K562 (cell line): ENCODE results near the gene ANKRD11. TPM values are rescaled to one million over a fixed set of nuclear protein-coding genes. Genes with fewer than 3 reads are reported as not detected.

Source experiments
- ATAC-seq: fragments of 200-7000 bp; cut with Tn5 transposase; 3 replicates; pipeline ENCODE4 v1.9.1; 2020; ENCODE audit warnings: moderate library complexity
- BruUV-seq: library from RNA; stranded (reverse); fragments of 400-500 nt; replicated peaks from 2 replicates; lab custom pipeline; 2021; lab: Mats Ljungman, UMichigan
- CTCF ChIA-PET: fragments of 300-600 bp; formaldehyde crosslinking; extraction: SDS; loops from one replicate; lab custom pipeline; 2021; ENCODE audit warnings: low intra/inter-chr PET ratio; lab: Yijun Ruan, JAX
- POLR2A ChIA-PET: fragments of 300-600, 350-650 bp; sonication (Branson Sonifier 250); formaldehyde crosslinking; extraction: SDS; loops from one replicate; lab custom pipeline; 2021; ENCODE audit warnings: antibody characterized with exemption, inconsistent platforms; lab: Yijun Ruan, JAX
- DNase-seq, 4 experiments: peaks; one replicate each; pipeline versions ENCODE4 v3.0.0 to v3.0.0-alpha.2; 2011 to 2018; ENCODE audit warnings: low spot score in 3 of 4, mixed read lengths in 3 of 4; ENCODE audit errors: extremely low read depth in 1 of 4
- FAIRE-seq: peaks from 2 replicates; lab custom pipeline; 2011; peaks lifted over from hg19 to GRCh38; lab: Jason Lieb, UNC
- H2AFZ ChIP-seq: 2 replicates; pipeline ENCODE4 v1.6.0; 2011; ENCODE audit warnings: low read depth, low read length, control low read depth, inconsistent platforms
- H3K27ac ChIP-seq: fragments of 200-600 bp; 3 replicates; pipeline ENCODE4 v1.8.0; 2011; ENCODE audit warnings: low read depth, mild to moderate bottlenecking, control low read depth, inconsistent platforms, low read length, moderate library complexity, mixed read lengths; ENCODE audit errors: extremely low read depth
- H3K27me3 ChIP-seq, 2 experiments: fragments of 300-600 bp in 1 of 2; 2 replicates in 1 of 2; 3 replicates in 1 of 2; pipeline versions ENCODE4 v1.6.0 to v1.8.0; 2011; ENCODE audit warnings: inconsistent platforms in 2 of 2, low read length in 2 of 2, mild to moderate bottlenecking in 1 of 2, mixed read lengths in 1 of 2, moderate library complexity in 1 of 2; ENCODE audit not compliant: control insufficient read depth in 2 of 2, insufficient read depth in 2 of 2
- H3K36me3 ChIP-seq: fragments of 300-600 bp; 3 replicates; pipeline ENCODE4 v1.8.0; 2011; ENCODE audit warnings: mild to moderate bottlenecking, low read length, inconsistent platforms; ENCODE audit not compliant: control insufficient read depth, insufficient read depth
- H3K4me1 ChIP-seq, 2 experiments: fragments of 200-600 bp in 1 of 2; replicated peaks in 1 of 2; 2 replicates in 1 of 2; 3 replicates in 1 of 2; pipeline versions ENCODE4 v1.5.1 to v1.8.0; 2011; ENCODE audit warnings: inconsistent platforms in 2 of 2, low read length in 2 of 2, mild to moderate bottlenecking in 1 of 2, mixed read lengths in 1 of 2, moderate library complexity in 1 of 2; ENCODE audit not compliant: control insufficient read depth in 2 of 2, insufficient read depth in 2 of 2
- H3K4me2 ChIP-seq: 2 replicates; pipeline ENCODE4 v1.6.1; 2011; ENCODE audit warnings: low read length, control low read depth, inconsistent platforms, mixed read lengths; ENCODE audit not compliant: insufficient read depth
- H3K4me3 ChIP-seq: fragments of 200-600 bp; sonication (generic), shearing (Covaris generic); 2 replicates; pipeline ENCODE4 v1.5.1; 2016; ENCODE audit warnings: control low read depth, inconsistent platforms
- H3K79me2 ChIP-seq: fragments of 200-600 bp; 3 replicates; pipeline ENCODE4 v1.8.0; 2011; ENCODE audit warnings: low read length, inconsistent platforms; ENCODE audit not compliant: control insufficient read depth, insufficient read depth
- H3K9ac ChIP-seq, 2 experiments: 2 replicates each; pipeline versions ENCODE4 v1.6.0 to v1.6.1; 2011; ENCODE audit warnings: low read depth in 2 of 2, low read length in 2 of 2, control low read depth in 1 of 2, inconsistent platforms in 1 of 2, mild to moderate bottlenecking in 1 of 2, mixed read lengths in 1 of 2; ENCODE audit not compliant: insufficient read depth in 1 of 2
- H3K9me1 ChIP-seq: one replicate; pipeline ENCODE4 v1.6.0; 2011; ENCODE audit warnings: inconsistent platforms, mild to moderate bottlenecking, low read length, moderate library complexity; ENCODE audit not compliant: control insufficient read depth, insufficient read depth
- H3K9me3 ChIP-seq: replicated peaks from 2 replicates; pipeline ENCODE4 v1.5.1; 2011; ENCODE audit warnings: low read depth, low read length, inconsistent platforms; ENCODE audit not compliant: control insufficient read depth, insufficient read depth
- H4K20me1 ChIP-seq: replicated peaks from 2 replicates; pipeline ENCODE4 v1.6.1; 2011; ENCODE audit warnings: low read length, inconsistent platforms, mixed read lengths; ENCODE audit not compliant: control insufficient read depth, insufficient read depth
- ARNT ChIP-seq, 2 experiments: fragments of 450-650 bp; IDR thresholded peaks; 2 replicates each; pipeline ENCODE4 v1.6.1; 2016; ENCODE audit warnings: mild to moderate bottlenecking in 1 of 2
- ATF4 ChIP-seq: fragments of 450-650 bp; formaldehyde crosslinking; IDR thresholded peaks from 2 replicates; pipeline ENCODE4 v1.4.0; 2022; ENCODE audit warnings: mild to moderate bottlenecking, moderate library complexity
- DPF2 ChIP-seq: fragments of 450-650 bp; IDR thresholded peaks from 2 replicates; pipeline ENCODE4 v1.6.1; 2016
- FOXJ2 ChIP-seq: fragments of 200-800 bp; sonication (Bioruptor generic); IDR thresholded peaks from 2 replicates; pipeline ENCODE4 v1.6.1; 2016; ENCODE audit warnings: missing genetic modification characterization, missing compliant biosample characterization
- RBM14 ChIP-seq: fragments of 200-400 bp; formaldehyde crosslinking; IDR thresholded peaks from 2 replicates; pipeline ENCODE4 v1.6.1; 2018; ENCODE audit warnings: low read depth, mild to moderate bottlenecking, low read length, moderate library complexity, borderline replicate concordance; ENCODE audit not compliant: insufficient read depth
- SETDB1 ChIP-seq: IDR thresholded peaks from one replicate; pipeline ENCODE4 v1.6.1; 2012; ENCODE audit warnings: low read length, control low read depth, inconsistent platforms
- ZNF124 ChIP-seq: sonication (generic); formaldehyde crosslinking; IDR thresholded peaks from 2 replicates; pipeline ENCODE4 v1.8.1; 2022; ENCODE audit warnings: missing genetic modification reagents
- ZNF184 ChIP-seq: sonication (generic); formaldehyde crosslinking; IDR thresholded peaks from 2 replicates; pipeline ENCODE4 v1.5.0; 2020; ENCODE audit warnings: missing genetic modification reagents
- ZNF316 ChIP-seq: fragments of 450-650 bp; IDR thresholded peaks from 2 replicates; pipeline ENCODE4 v1.6.1; 2016
- ZNF436 ChIP-seq: fragments of 250-450, 450-650 bp; sonication (Bioruptor Pico); formaldehyde crosslinking; IDR thresholded peaks from 2 replicates; pipeline ENCODE4 v1.7.0; 2020; ENCODE audit warnings: mild to moderate bottlenecking
- ZNF644 ChIP-seq: fragments of 200-800 bp; sonication (Bioruptor generic); IDR thresholded peaks from 2 replicates; pipeline ENCODE4 v1.6.1; 2016; ENCODE audit warnings: low read depth, missing genetic modification characterization, missing compliant biosample characterization
- ZNF695 ChIP-seq: fragments of 450-650 bp; formaldehyde crosslinking; IDR thresholded peaks from 2 replicates; pipeline ENCODE4 v1.4.0; 2020; ENCODE audit warnings: mild to moderate bottlenecking, moderate library complexity
- WGBS: fragments of 100-300 bp; shearing (Covaris generic); methylation state at CpG from one replicate; pipeline ENCODE4 v1.1.6; 2016; ENCODE audit warnings: low coverage, mixed read lengths; ENCODE audit not compliant: insufficient coverage; ENCODE audit errors: missing lambda C conversion rate; 5-methylcytosine and 5-hydroxymethylcytosine counted together
- in situ Hi-C: fragments of 300-500 bp; cut with MboI; formaldehyde crosslinking; loops from 4 replicates; pipeline ENCODE4 v1.15.0; 2018; ENCODE audit warnings: inconsistent platforms, mixed read lengths
- intact Hi-C: fragments of 100-400 bp; cut with micrococcal nuclease; formaldehyde crosslinking; loops from 2 replicates; pipeline ENCODE4 v1.14.2; 2022
- polyA plus RNA-seq, 8 experiments: library from polyadenylated mRNA; depleted of rRNA in 4 of 8; stranded (reverse) in 5 of 8; unstranded in 3 of 8; fragments of >200 nt; fragmentation: Nextera tagmentation in 2 of 8; fragmentation: Illumina TruSeq in 1 of 8; extraction: Ambion mirVana in 2 of 8; extraction: Trizol in 1 of 8; gene quantifications; 2 replicates each; pipeline versions ENCODE4 v1.2.1 to v1.2.3, GENCODE V29; 2011 to 2014; ENCODE audit warnings: inconsistent platforms in 1 of 8, missing spikeins in 1 of 8
- total RNA-seq, 7 experiments: library from RNA; depleted of rRNA in 6 of 7; stranded (reverse); fragments of >200 nt in 6 of 7; fragmentation: Illumina TruSeq in 2 of 7; extraction: Trizol in 2 of 7; gene quantifications; 2 replicates each; pipeline versions ENCODE4 v1.2.1 to v1.2.3, GENCODE V29; 2011 to 2021; ENCODE audit warnings: low replicate concordance in 1 of 7
- TF ChIP-seq, protein P1 (sequence below): fragments of 450-650 bp; formaldehyde crosslinking; IDR thresholded peaks from 2 replicates; pipeline ENCODE4 v1.4.0; 2022; ENCODE audit warnings: missing genetic modification characterization
- TF ChIP-seq, protein P2 (sequence below): fragments of 450-650 bp; IDR thresholded peaks from 2 replicates; pipeline ENCODE4 v1.6.1; 2016; ENCODE audit warnings: missing biosample characterization, missing genetic modification characterization

The ANKRD11 gene
- total and polyA plus RNA-seq, 9 of the 15 experiments (the other 6 are each of a cell fraction or from before 2014, with no cell fraction given): 4.7 to 126 (median 31.7) TPM

- Histone ChIP-seq H3K9ac (no peak overlapping the region), H3K79me2 (no peaks in the 10 kb centered on the region), H3K9me3 (no peaks in the 10 kb centered on the region; the same call in 1 of the 2 replicates), H2AFZ (no peak overlapping the region), H4K20me1 (no peaks in the 10 kb centered on the region), H3K4me1 (peaks cover 0 to 11% of the 10 kb centered on the region in 2 experiments; a peak in 3 of 5 replicates), H3K4me2 (no peak overlapping the region), H3K27me3 (no peaks in the 10 kb centered on the region), H3K36me3 (no peaks in the 10 kb centered on the region), H3K4me3 (no peak overlapping the region), H3K27ac (no peak overlapping the region), H3K9me1 (no peaks in the 10 kb centered on the region)
- in situ Hi-C loops: no loop called here
- WGBS: 90% methylated on average over 16 of the region's 44 CpGs
- FAIRE-seq: no peak
- no TSS peak for BruUV-seq
- ChIA-PET POLR2A (no interaction called here), CTCF (no interaction called here)
- intact Hi-C loops: no loop called here
- no peak for DNase-seq
- ATAC-seq: no peak
- no peak for TF ChIP-seq ZNF644 (tag)
These were observed 233.1 kb downstream of the ANKRD11 start for GRCh38 chr16:89257281-89257731.

DNA sequence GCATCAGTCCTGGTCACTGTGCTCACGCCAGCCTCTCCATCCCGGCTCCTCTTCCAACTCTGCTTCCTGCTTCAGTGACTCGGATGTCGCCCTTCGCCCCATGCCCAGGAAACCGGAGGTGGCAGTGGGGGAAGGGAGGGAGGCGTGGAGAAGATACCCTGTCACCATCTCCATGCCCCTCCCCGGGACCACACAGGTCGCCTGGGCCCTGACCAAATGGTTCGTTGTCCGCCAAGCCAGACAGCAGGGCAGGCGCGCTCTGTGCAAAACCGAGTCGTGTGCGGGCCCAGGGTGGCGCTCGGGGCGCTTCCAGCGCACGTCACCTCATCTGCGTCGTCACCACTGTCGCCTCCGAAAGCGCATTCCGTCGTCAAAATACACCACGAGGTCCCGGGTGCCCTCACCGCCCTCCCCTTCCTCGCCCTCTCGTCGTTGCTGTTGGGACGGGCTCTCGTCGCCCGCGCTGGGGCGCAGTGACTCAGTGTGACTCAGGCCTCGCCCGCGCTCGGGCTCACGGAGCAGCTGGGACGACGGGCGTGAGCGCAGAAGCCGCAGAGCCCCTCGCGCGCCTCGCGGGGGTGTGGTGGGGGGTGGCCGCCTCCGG, 233.6 kb downstream of the ANKRD11 start:
- CTCF ChIA-PET: no interaction called here
- H3K9me3 ChIP-seq: no peaks in the 10 kb centered on the region; the same call in 1 of the 2 replicates
- DNase-seq (no peak), ATAC-seq (no peak), FAIRE-seq (no peak)
- H3K27ac ChIP-seq: no peak overlapping the region
- no peaks in the 10 kb centered on the region for H3K9me1 ChIP-seq
- H3K36me3 ChIP-seq: no peaks in the 10 kb centered on the region
- intact Hi-C loops: no loop called here
- no peak overlapping the region for H3K9ac ChIP-seq
- BruUV-seq: no TSS peak
- POLR2A ChIA-PET: no interaction called here
- no peak overlapping the region for H2AFZ ChIP-seq
- in situ Hi-C loops: no loop called here
- H3K4me2 ChIP-seq: no peak overlapping the region
- WGBS: 91% methylated on average over 12 of the region's 57 CpGs
- H3K27me3 ChIP-seq: no peaks in the 10 kb centered on the region
- no peaks in the 10 kb centered on the region for H3K79me2 ChIP-seq
- peaks cover 0 to 6% of the 10 kb centered on the region in 2 experiments; a peak in 3 of 5 replicates for H3K4me1 ChIP-seq
- H3K4me3 ChIP-seq: no peak overlapping the region
- H4K20me1 ChIP-seq: no peaks in the 10 kb centered on the region
- TF ChIP-seq SETDB1 (no peak), ZNF316 (no peak), ATF4 (CRISPR knock-in tag) (no peak), ARNT (IDR thresholded peaks at IDR 0.05) (no peak), ZNF184 (CRISPR knock-in tag) (no peak), DPF2 (no peak), FOXJ2 (tag) (no peak), ZNF436 (CRISPR knock-in tag) (no peak), ZNF124 (CRISPR knock-in tag) (no peak), ZNF695 (CRISPR knock-in tag) (no peak), RBM14 (no peak)
- TF ChIP-seq, protein P1, sequence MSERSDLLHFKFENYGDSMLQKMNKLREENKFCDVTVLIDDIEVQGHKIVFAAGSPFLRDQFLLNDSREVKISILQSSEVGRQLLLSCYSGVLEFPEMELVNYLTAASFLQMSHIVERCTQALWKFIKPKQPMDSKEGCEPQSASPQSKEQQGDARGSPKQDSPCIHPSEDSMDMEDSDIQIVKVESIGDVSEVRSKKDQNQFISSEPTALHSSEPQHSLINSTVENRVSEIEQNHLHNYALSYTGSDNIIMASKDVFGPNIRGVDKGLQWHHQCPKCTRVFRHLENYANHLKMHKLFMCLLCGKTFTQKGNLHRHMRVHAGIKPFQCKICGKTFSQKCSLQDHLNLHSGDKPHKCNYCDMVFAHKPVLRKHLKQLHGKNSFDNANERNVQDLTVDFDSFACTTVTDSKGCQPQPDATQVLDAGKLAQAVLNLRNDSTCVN (CRISPR knock-in tag): no peak
- TF ChIP-seq, protein P2, sequence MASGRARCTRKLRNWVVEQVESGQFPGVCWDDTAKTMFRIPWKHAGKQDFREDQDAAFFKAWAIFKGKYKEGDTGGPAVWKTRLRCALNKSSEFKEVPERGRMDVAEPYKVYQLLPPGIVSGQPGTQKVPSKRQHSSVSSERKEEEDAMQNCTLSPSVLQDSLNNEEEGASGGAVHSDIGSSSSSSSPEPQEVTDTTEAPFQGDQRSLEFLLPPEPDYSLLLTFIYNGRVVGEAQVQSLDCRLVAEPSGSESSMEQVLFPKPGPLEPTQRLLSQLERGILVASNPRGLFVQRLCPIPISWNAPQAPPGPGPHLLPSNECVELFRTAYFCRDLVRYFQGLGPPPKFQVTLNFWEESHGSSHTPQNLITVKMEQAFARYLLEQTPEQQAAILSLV (tag): no peak
